Right ventricle myocardium superior (tissue), 1 donor: ENCODE data around the gene ANO1. TPM values are rescaled to one million over a fixed set of nuclear protein-coding genes. Genes with fewer than 3 reads are reported as not detected.
A peak's percentile ranks its signal among the peaks of the same experiment; 100 is the strongest.

Experiments
- ATAC-seq: fragments of 200-7000 bp; cut with Tn5 transposase; one replicate; pipeline ENCODE4 v1.9.1; 2020; ENCODE audit warnings: mild to moderate bottlenecking; ENCODE audit not compliant: poor library complexity
- DNase-seq: peaks from one replicate; pipeline ENCODE4 v3.0.0-alpha.2; 2020
- intact Hi-C: fragments of 100-400 bp; cut with DNase I; formaldehyde crosslinking; loops from one replicate; pipeline ENCODE4 v1.11.2; 2022
- total RNA-seq: library from RNA; stranded (reverse); fragmentation: NEBNext Ultra II Directional; extraction: Animal tissue kit (Norgen Biotek cat#: 25700); gene quantifications from one replicate; pipeline ENCODE4 v1.2.1, GENCODE V29; 2021
- donor health status: DM: no; HTN: yes; CAD: no; lungs with severe emphysema.

Gene ANO1
- total RNA-seq, 1 donor from 2014 or later, result 6.2 TPM

- intact Hi-C loops, result no loop called here
- DNase-seq (no peak), ATAC-seq (no peak)
Observed at GRCh38 chr11:70141486-70142220, 63.5 kb downstream of the ANO1 start.

- ATAC-seq (no peak), DNase-seq (no peak)
- intact Hi-C loops, result no loop called here
Observed at GRCh38 chr11:70142221-70142875, 64.2 kb downstream of the ANO1 start.

GRCh38 chr11:70144262-70144661 lies 66.1 kb downstream of the ANO1 start:
- ATAC-seq, result no peak
- no peak for DNase-seq
- intact Hi-C loops, result no loop called here

- intact Hi-C loops, result no loop called here
- no peak for DNase-seq
- ATAC-seq, result no peak
Observed at GRCh38 chr11:70145071-70145470, 67.0 kb downstream of the ANO1 start.

GRCh38 chr11:70145841-70146240 lies 67.7 kb downstream of the ANO1 start:
- intact Hi-C loops, result no loop called here
- DNase-seq (no peak), ATAC-seq (no peak)

- ATAC-seq (no peak), DNase-seq (no peak)
- intact Hi-C loops, result no loop called here
Observed at GRCh38 chr11:70146299-70146698, 68.2 kb downstream of the ANO1 start.

GRCh38 chr11:70146895-70147520 lies 68.9 kb downstream of the ANO1 start:
- ATAC-seq (no peak), DNase-seq (no peak)
- intact Hi-C loops, result no loop called here

- ATAC-seq (no peak), DNase-seq (no peak)
- intact Hi-C loops, result no loop called here
Observed at GRCh38 chr11:70147668-70148067, 69.6 kb downstream of the ANO1 start.

- intact Hi-C loops, result no loop called here
- ATAC-seq (no peak), DNase-seq (no peak)
Observed at GRCh38 chr11:70151671-70152070, 73.6 kb downstream of the ANO1 start.

- intact Hi-C loops, result no loop called here
- no peak for DNase-seq
- no peak for ATAC-seq
Observed at GRCh38 chr11:70153133-70153727, 75.1 kb downstream of the ANO1 start.

- no peak for DNase-seq
- ATAC-seq, result no peak
- intact Hi-C loops, result no loop called here
Observed at GRCh38 chr11:70155386-70155785, 77.3 kb downstream of the ANO1 start.

- ATAC-seq, result no peak
- DNase-seq, result no peak
- intact Hi-C loops, result no loop called here
Observed at GRCh38 chr11:70156291-70157037, 78.3 kb downstream of the ANO1 start.

- no peak for DNase-seq
- intact Hi-C loops, result no loop called here
- no peak for ATAC-seq
Observed at GRCh38 chr11:70158201-70158600, 80.1 kb downstream of the ANO1 start.

GRCh38 chr11:70158757-70159389 lies 80.8 kb downstream of the ANO1 start:
- no peak for ATAC-seq
- DNase-seq, result no peak
- intact Hi-C loops, result no loop called here

GRCh38 chr11:70159627-70160570 lies 81.8 kb downstream of the ANO1 start:
- ATAC-seq, result no peak
- intact Hi-C loops, result no loop called here

GRCh38 chr11:70161043-70161625 lies 83.0 kb downstream of the ANO1 start:
- DNase-seq (no peak), ATAC-seq (no peak)
- intact Hi-C loops, result no loop called here

More at GRCh38 chr11:70159627-70160570, 81.8 kb downstream of the ANO1 start:
- peak; percentile 48 for DNase-seq

- no peak for ATAC-seq
- DNase-seq, result no peak
- intact Hi-C loops, result no loop called here
Observed at GRCh38 chr11:70164705-70165104, 86.6 kb downstream of the ANO1 start.
